ENCODE measurements around the gene CLIC3.

The CLIC3 gene

GRCh38 chr9:136980669-136981478, 15.5 kb downstream of the CLIC3 start:
- DNase-seq (ENCODE audit: low read depth in 2 of 2): no peak

DNA sequence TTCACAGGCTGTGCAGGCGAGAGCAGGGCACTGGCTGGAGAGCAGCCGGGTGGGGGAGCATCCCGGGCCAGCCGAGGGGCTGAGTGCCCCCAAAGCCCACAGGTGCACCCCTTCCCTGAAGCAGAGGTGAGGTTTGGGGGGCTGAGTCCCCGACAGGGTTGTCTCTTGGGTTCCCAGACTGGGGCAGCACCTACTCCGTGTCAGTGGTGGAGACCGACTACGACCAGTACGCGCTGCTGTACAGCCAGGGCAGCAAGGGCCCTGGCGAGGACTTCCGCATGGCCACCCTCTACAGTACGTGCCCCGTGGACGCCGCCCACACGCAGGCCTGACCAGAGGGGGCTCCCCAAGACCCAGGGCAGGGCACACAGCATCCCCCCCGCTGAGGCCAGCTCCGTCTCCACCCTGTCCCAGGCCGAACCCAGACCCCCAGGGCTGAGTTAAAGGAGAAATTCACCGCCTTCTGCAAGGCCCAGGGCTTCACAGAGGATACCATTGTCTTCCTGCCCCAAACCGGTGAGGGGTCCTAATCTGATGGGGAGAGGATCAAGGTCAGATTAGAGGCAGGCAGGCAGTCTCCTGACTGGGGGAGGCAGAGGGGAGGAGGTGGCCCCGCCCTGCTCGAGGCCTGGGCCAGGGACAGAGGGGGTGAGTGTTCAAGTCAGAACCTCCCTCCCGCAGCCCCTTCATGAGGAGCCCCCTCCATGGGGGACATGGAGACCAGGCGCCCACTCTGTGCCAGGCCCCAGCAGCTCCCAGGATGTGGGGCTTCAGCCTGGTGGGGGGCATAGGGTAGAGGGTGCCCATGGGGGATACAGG, 16.4 kb downstream of the CLIC3 start:
- DNase-seq (ENCODE audit: low read depth in 2 of 2): no peak

GRCh38 chr9:136978865-136979544, 17.4 kb downstream of the CLIC3 start:
- no peak for DNase-seq (ENCODE audit: low read depth in 2 of 2)

GRCh38 chr9:136978073-136978864, 18.1 kb downstream of the CLIC3 start:
- DNase-seq (ENCODE audit: low read depth in 2 of 2): peak; percentile 43 to 54

DNA sequence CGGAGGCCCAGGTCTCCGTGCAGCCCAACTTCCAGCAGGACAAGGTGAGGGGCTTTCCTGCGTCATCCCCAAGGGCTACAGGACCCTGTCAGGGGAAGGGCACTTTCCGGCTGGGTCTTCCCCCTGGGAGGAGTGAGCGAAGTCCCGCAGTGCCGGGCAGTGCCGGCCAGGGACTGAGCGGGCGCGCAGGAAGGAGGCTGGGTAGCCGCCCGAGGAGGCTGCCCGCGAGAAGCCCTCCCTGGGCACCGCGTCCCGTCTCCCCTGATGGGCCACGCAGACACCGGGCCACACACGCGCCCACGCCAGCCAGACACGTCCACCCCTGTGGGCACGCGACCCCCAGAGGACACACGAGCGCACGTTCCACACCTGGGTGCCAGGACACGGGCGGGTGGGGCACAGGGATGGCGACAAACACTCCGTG, 18.7 kb downstream of the CLIC3 start:
- no peak for DNase-seq (ENCODE audit: low read depth in 2 of 2)

DNA sequence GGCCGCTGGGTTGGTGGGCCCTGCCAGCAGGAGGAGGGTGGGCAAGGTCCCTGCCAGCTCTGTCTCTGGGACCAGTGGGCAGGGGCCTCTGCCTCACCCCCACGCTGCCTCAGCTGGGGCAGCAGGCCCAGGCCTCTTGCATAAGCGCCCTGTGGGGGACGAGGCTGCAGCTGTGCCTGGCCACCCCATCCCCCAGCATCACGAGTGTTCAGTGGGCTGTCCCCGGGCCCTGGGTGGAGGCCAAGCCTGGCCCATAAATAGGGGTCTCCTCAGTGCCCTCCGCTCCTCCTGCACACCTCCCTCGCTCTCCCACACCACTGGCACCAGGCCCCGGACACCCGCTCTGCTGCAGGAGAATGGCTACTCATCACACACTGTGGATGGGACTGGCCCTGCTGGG, 19.1 kb downstream of the CLIC3 start, which contains the start of gene PTGDS:
Gene PTGDS, plus strand, starts transcription at position 282 of the 400 bp plus-strand sequence. Its CDS starts 75 bp downstream, at position 357.
- DNase-seq (ENCODE audit: low read depth in 2 of 2): no peak

GRCh38 chr9:136975644-136976043, 20.7 kb downstream of the CLIC3 start:
- no peak for DNase-seq (ENCODE audit: low read depth in 2 of 2)

DNA sequence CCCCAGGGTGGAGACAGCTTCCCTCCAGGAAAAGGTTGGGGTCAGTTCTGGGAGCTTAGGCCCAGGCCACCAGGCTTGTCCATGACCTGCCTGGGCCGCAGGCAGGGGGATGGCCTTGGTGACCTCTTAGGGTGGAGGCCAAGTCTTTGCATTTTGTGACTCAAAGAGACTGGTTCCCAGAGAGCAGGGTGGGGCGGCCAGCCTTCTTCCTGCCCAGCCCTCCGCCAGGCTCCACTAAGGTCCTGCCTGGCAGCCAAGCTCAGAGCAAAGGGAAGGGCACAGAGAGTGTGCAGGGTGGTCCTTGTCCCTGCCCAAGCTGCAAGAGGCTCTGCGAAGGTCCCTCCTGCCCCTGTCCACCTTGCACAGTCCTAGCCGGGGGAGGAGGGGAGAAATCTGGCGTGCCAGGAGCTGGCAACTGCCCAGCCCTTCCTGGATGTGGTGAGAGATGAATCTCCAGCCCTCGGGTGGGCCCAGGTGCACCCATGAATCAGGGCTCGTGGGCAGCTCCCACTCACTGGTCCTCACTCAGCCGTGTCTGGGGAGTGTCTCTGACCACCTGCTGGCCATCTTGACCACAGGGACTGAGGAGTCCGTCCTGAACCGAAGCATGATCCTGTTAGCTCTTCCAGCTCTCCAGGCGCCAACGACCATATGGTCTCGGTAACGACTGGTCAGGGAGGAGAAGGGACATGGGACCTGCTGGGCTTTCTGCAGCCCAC, 21.4 kb downstream of the CLIC3 start:
- DNase-seq (ENCODE audit: low read depth in 2 of 2): no peak

DNA sequence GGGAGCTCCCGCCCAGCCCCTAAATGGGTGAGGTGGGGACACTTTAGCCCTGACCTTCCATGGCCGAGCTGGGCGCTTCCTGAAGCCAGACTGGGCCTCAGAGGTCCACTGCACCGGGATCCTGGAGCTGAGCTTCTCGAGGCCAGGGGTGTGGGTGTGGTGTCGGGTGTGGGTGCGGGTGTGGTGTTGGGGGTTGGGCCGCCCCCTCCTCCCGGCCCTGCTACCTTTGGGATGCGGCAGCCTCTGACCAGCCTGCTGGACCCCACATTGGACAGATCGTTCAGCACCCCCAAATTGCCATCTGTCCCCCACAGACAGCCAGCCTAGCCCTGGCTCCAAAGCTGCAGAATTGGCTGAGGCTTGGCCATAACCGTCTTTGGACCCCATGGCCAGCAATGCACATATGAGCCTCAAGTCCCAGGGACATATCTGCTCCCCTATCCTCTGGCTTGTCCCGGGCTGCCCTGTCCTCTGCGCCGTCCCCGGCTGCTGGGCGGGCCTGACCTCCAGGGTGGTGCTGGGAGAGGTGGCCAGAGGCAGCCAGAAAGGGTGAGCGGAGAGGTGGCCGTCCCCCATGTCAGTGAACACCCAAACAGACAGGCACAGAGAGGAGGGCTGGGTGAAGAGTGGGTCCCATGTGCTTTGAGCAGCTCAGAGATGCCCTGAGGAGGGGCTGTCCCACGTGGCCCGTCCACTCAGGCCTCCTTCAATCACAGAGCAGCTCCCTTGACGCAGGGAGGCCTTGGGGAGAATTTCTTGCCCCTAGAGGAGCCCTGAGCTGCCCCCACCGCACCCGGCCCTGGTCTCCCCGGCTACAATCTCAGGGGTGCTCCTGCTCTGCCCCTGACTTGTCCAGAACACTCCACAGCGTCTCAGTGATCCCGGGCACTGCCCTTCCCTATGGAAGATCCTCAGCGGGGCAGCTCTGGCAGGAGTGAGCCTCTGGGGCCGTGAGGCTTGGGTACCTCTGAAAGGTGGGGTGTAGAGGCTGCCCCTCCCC, 22.4 kb downstream of the CLIC3 start:
- no peak for DNase-seq (ENCODE audit: low read depth in 2 of 2)

- DNase-seq (ENCODE audit: low read depth in 2 of 2): no peak
Observed at GRCh38 chr9:136972743-136973142, 23.6 kb downstream of the CLIC3 start.

- DNase-seq (ENCODE audit: low read depth in 2 of 2): no peak
Observed at GRCh38 chr9:136972335-136972734, 24.0 kb downstream of the CLIC3 start.

- no peak for DNase-seq (ENCODE audit: low read depth in 2 of 2)
Observed at GRCh38 chr9:136971746-136972145, 24.6 kb downstream of the CLIC3 start.

GRCh38 chr9:136970361-136970760, 26.0 kb downstream of the CLIC3 start:
- DNase-seq (ENCODE audit: low read depth in 2 of 2): no peak

DNA sequence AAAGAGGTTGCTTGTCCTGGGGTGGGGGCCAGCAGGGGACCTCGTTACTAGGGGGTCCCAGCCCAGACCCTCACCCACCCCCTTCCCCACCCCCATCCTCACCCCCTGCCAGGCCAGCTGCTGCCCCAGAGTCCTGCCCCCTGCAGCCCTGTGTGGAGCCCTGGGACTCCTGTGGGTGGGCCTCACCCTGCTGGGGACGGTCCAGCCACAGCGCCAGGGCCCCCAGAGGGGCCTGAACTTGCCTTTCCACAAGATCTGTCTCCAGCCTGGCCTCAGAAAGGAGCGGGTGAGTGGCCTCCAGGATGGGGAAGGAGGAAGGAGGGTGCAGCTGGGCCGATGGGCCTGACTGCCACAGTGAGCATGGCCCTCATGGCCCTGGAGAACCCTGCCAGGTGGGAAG, 26.6 kb downstream of the CLIC3 start:
- DNase-seq (ENCODE audit: low read depth in 2 of 2): no peak

- no peak for DNase-seq (ENCODE audit: low read depth in 2 of 2)
Observed at GRCh38 chr9:136969150-136969549, 27.2 kb downstream of the CLIC3 start.

GRCh38 chr9:136968333-136969127, 27.8 kb downstream of the CLIC3 start:
- no peak for DNase-seq (ENCODE audit: low read depth in 2 of 2)

DNA sequence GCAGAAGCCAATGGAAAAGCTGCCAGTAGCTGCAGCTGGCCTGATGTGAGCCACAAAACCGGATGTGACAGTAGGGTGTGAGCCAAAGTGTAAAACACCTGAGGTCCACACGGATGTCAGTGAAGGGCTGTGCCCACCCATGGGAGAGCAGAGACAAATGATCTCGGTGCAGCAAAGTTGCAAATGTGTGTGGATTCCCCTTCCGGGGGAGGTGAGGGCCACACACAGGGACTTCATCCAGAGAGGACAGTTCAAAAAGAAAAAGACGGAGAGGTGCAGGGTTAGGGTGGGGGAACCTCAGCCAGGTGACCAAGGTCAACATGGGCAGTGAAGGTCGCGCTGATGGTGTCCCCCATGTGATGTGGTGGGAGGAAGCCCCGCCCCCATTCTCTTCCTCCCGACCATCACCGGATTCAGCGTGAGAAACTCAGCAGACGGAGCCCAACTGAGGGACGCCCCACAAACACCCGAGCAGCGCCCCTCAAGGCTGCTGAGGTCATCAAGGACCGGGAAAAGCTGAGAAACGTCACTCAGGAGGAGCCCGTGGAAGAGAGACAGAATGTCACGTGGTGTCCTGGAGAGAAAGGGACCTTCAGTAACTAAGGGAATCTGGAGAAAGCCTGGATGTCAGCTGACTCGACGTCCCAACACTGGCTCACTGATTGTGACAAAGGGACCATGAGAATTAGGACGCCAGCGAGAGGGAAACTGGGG, 30.4 kb downstream of the CLIC3 start:
- DNase-seq (ENCODE audit: low read depth in 2 of 2): no peak

- no peak for DNase-seq (ENCODE audit: low read depth in 2 of 2)
Observed at GRCh38 chr9:136964833-136965422, 31.4 kb downstream of the CLIC3 start.
